H9 (cell line): Measurements from ENCODE around the gene SPRTN. TPM values are rescaled to one million over a fixed set of nuclear protein-coding genes. Genes with fewer than 3 reads are reported as not detected.

ENCODE experiments used
- DNase-seq: peaks from one replicate; pipeline ENCODE4 v3.0.0-alpha.2; 2017
- H2AFZ ChIP-seq: one replicate; pipeline ENCODE4 v1.6.1; 2013; ENCODE audit warnings: mild to moderate bottlenecking, low read length, control low read depth, moderate library complexity
- H2AK5ac ChIP-seq: 2 replicates; pipeline ENCODE4 v1.6.1; 2013; ENCODE audit warnings: low read length, control low read depth, mixed read lengths; ENCODE audit not compliant: insufficient read length
- H2BK120ac ChIP-seq: one replicate; pipeline ENCODE4 v1.6.1; 2013; ENCODE audit warnings: low read depth, mild to moderate bottlenecking, low read length, control low read depth, inconsistent platforms; ENCODE audit not compliant: poor library complexity, severe bottlenecking
- H2BK12ac ChIP-seq: 2 replicates; pipeline ENCODE4 v1.6.1; 2013; ENCODE audit warnings: low read length, control low read depth, mixed read lengths, low read depth; ENCODE audit not compliant: insufficient read length
- H2BK15ac ChIP-seq: 2 replicates; pipeline ENCODE4 v1.6.1; 2013; ENCODE audit warnings: low read depth, low read length, control low read depth
- H2BK20ac ChIP-seq: one replicate; pipeline ENCODE4 v1.6.1; 2013; ENCODE audit warnings: low read depth, mild to moderate bottlenecking, low read length, control low read depth, inconsistent platforms; ENCODE audit not compliant: poor library complexity, severe bottlenecking
- H2BK5ac ChIP-seq: 2 replicates; pipeline ENCODE4 v1.6.1; 2013; ENCODE audit warnings: low read length, control low read depth, mixed read lengths; ENCODE audit not compliant: insufficient read length
- H3K14ac ChIP-seq: 2 replicates; pipeline ENCODE4 v1.6.1; 2013; ENCODE audit warnings: low read length, control low read depth; ENCODE audit not compliant: insufficient read depth
- H3K18ac ChIP-seq: 2 replicates; pipeline ENCODE4 v1.6.1; 2013; ENCODE audit warnings: low read depth, mild to moderate bottlenecking, mixed read lengths, low read length, control low read depth; ENCODE audit not compliant: insufficient read length
- H3K23ac ChIP-seq: 2 replicates; pipeline ENCODE4 v1.6.1; 2013; ENCODE audit warnings: low read length, control low read depth, mixed read lengths, low read depth; ENCODE audit not compliant: insufficient read length
- H3K23me2 ChIP-seq: 2 replicates; pipeline ENCODE4 v1.6.1; 2013; ENCODE audit warnings: low read depth, mild to moderate bottlenecking, mixed read lengths, low read length, control low read depth; ENCODE audit not compliant: insufficient read length, poor library complexity, severe bottlenecking
- H3K27ac ChIP-seq: 2 replicates; pipeline ENCODE4 v1.5.1; 2013; ENCODE audit warnings: low read length, control low read depth, mixed read lengths, low read depth; ENCODE audit not compliant: insufficient read length
- H3K27me3 ChIP-seq: 2 replicates; pipeline ENCODE4 v1.6.1; 2013; ENCODE audit warnings: low read length, control low read depth, inconsistent platforms; ENCODE audit not compliant: insufficient read depth
- H3K4ac ChIP-seq: 2 replicates; pipeline ENCODE4 v1.6.1; 2013; ENCODE audit warnings: low read depth, mild to moderate bottlenecking, control low read depth, inconsistent platforms, low read length, moderate library complexity
- H3K4me1 ChIP-seq: 2 replicates; pipeline ENCODE4 v1.6.1; 2013; ENCODE audit warnings: low read length, control low read depth, inconsistent platforms; ENCODE audit not compliant: insufficient read depth
- H3K4me2 ChIP-seq: 2 replicates; pipeline ENCODE4 v1.6.1; 2013; ENCODE audit warnings: low read length, control low read depth, mixed read lengths; ENCODE audit not compliant: insufficient read length, insufficient read depth
- H3K56ac ChIP-seq: 2 replicates; pipeline ENCODE4 v1.6.1; 2013; ENCODE audit warnings: low read depth, mild to moderate bottlenecking, mixed read lengths, low read length, control low read depth; ENCODE audit not compliant: insufficient read length
- H3K79me1 ChIP-seq: 2 replicates; pipeline ENCODE4 v1.6.1; 2013; ENCODE audit warnings: low read depth, mild to moderate bottlenecking, moderate library complexity, low read length, control low read depth, inconsistent platforms; ENCODE audit not compliant: insufficient read depth, poor library complexity, severe bottlenecking
- H3K79me2 ChIP-seq: 2 replicates; pipeline ENCODE4 v1.6.1; 2013; ENCODE audit warnings: low read length, control low read depth, inconsistent platforms; ENCODE audit not compliant: insufficient read depth
- H3K9ac ChIP-seq: 2 replicates; pipeline ENCODE4 v1.6.1; 2013; ENCODE audit warnings: low read length, control low read depth, mixed read lengths; ENCODE audit not compliant: insufficient read length; ENCODE audit errors: extremely low read depth
- H3K9me3 ChIP-seq: one replicate; pipeline ENCODE4 v1.6.1; 2013; ENCODE audit warnings: low read depth, low read length, inconsistent platforms; ENCODE audit not compliant: control insufficient read depth
- H3T11ph ChIP-seq: one replicate; pipeline ENCODE4 v1.6.1; 2013; ENCODE audit warnings: mild to moderate bottlenecking, low read length, control low read depth, inconsistent platforms
- H4K20me1 ChIP-seq: one replicate; pipeline ENCODE4 v1.6.1; 2013; ENCODE audit not compliant: control insufficient read depth, insufficient read length, insufficient read depth
- H4K5ac ChIP-seq: 2 replicates; pipeline ENCODE4 v1.6.1; 2013; ENCODE audit warnings: low read depth, mild to moderate bottlenecking, mixed read lengths, low read length, control low read depth; ENCODE audit not compliant: insufficient read length
- H4K8ac ChIP-seq: replicated peaks from 2 replicates; pipeline ENCODE4 v1.6.1; 2013; ENCODE audit warnings: low read length, control low read depth, mixed read lengths, low read depth; ENCODE audit not compliant: insufficient read length
- H4K91ac ChIP-seq: 2 replicates; pipeline ENCODE4 v1.6.1; 2013; ENCODE audit warnings: low read depth, mild to moderate bottlenecking, moderate library complexity, mixed read lengths, low read length, control low read depth; ENCODE audit not compliant: insufficient read length
- H3K27ac Mint-ChIP-seq, 3 experiments: 2 replicates in 2 of 3; 3 replicates in 1 of 3; pipeline ENCODE4 v1.8.0; 2020 to 2021; ENCODE audit warnings: mixed read lengths in 3 of 3, mild to moderate bottlenecking in 1 of 3, moderate library complexity in 1 of 3
- H3K27me3 Mint-ChIP-seq: 2 replicates; pipeline ENCODE4 v1.8.0; 2021; ENCODE audit warnings: low read depth, mild to moderate bottlenecking, moderate library complexity, mixed read lengths
- H3K36me3 Mint-ChIP-seq, 3 experiments: 2 replicates in 2 of 3; 3 replicates in 1 of 3; pipeline ENCODE4 v1.8.0; 2020 to 2021; ENCODE audit warnings: low read depth in 3 of 3, mixed read lengths in 3 of 3; ENCODE audit not compliant: insufficient read depth in 1 of 3
- H3K4me1 Mint-ChIP-seq, 2 experiments: 2 replicates each; pipeline ENCODE4 v1.8.0; 2020; ENCODE audit warnings: mixed read lengths in 2 of 2
- H3K4me3 Mint-ChIP-seq, 2 experiments: 2 replicates in 1 of 2; 3 replicates in 1 of 2; pipeline ENCODE4 v1.8.0; 2020 to 2021; ENCODE audit warnings: mild to moderate bottlenecking in 2 of 2, mixed read lengths in 2 of 2, moderate library complexity in 1 of 2
- H3K9me3 Mint-ChIP-seq, 2 experiments: 2 replicates in 1 of 2; 3 replicates in 1 of 2; pipeline ENCODE4 v1.8.0; 2020; ENCODE audit warnings: mild to moderate bottlenecking in 2 of 2, mixed read lengths in 2 of 2, moderate library complexity in 1 of 2
- CTCF ChIP-seq: fragments of 200-600 bp; sonication (generic); conservative IDR thresholded peaks from 3 replicates; pipeline ENCODE4 v1.8.0; 2021; ENCODE audit warnings: antibody characterized with exemption, mild to moderate bottlenecking
- WGBS: extraction: QIAGEN DNeasy Blood & Tissue Kit; methylation state at CpG from one replicate; pipeline ENCODE4 v1.1.7; 2013; ENCODE audit warnings: missing lambda C conversion rate, low lambda C conversion rate, mixed read lengths; ENCODE audit not compliant: insufficient read length; ENCODE audit errors: extremely low coverage; 5-methylcytosine and 5-hydroxymethylcytosine counted together
- total RNA-seq: library from RNA; stranded (reverse); gene quantifications from 2 replicates; pipeline ENCODE4 v1.2.1, GENCODE V29; 2021

SPRTN gene
- total RNA-seq, 1 experiment from 2014 or later, result 14.8 TPM

GRCh38 chr1:231385416-231385748 is 47.3 kb downstream of the SPRTN start:
- no peak overlapping the region for H3K56ac ChIP-seq
- no peaks in the 10 kb centered on the region for H4K20me1 ChIP-seq
- TF ChIP-seq CTCF, result no peak
- H3K79me1 ChIP-seq, result no peaks in the 10 kb centered on the region
- no peak overlapping the region for H2AK5ac ChIP-seq
- Mint-ChIP-seq H3K4me1 (no peaks in the 10 kb centered on the region), H3K4me3 (no peak overlapping the region), H3K27me3 (no peaks in the 10 kb centered on the region), H3K36me3 (no peaks in the 10 kb centered on the region), H3K27ac (no peak overlapping the region), H3K9me3 (no peaks in the 10 kb centered on the region)
- H4K5ac ChIP-seq, result no peak overlapping the region
- no peak overlapping the region for H4K91ac ChIP-seq
- H2BK5ac ChIP-seq, result no peak overlapping the region
- H2BK20ac ChIP-seq, result no peak overlapping the region
- no peaks in the 10 kb centered on the region for H3K9me3 ChIP-seq
- no peak overlapping the region for H2BK12ac ChIP-seq
- H4K8ac ChIP-seq, result no peak overlapping the region
- H2BK15ac ChIP-seq, result no peak overlapping the region
- no peaks in the 10 kb centered on the region for H3K23me2 ChIP-seq
- H3K27ac ChIP-seq, result no peak overlapping the region
- H2AFZ ChIP-seq, result no peak overlapping the region
- no peak overlapping the region for H3K18ac ChIP-seq
- H3K4me1 ChIP-seq, result no peaks in the 10 kb centered on the region
- no peaks in the 10 kb centered on the region for H3K79me2 ChIP-seq
- H2BK120ac ChIP-seq, result no peak overlapping the region
- DNase-seq, result no peak
- H3K14ac ChIP-seq, result no peak overlapping the region
- H3K4me2 ChIP-seq, result no peak overlapping the region
- no peak overlapping the region for H3K4ac ChIP-seq
- H3T11ph ChIP-seq, result no peak overlapping the region
- H3K27me3 ChIP-seq, result no peaks in the 10 kb centered on the region
- no CpG with 5 or more reads among the region's 2 CpGs for WGBS
- H3K9ac ChIP-seq, result no peak overlapping the region
- no peak overlapping the region for H3K23ac ChIP-seq
